Endothelial cell of umbilical vein (primary cell): Measurements from ENCODE around the gene SERPINC1. TPM values are rescaled to one million over a fixed set of nuclear protein-coding genes. Genes with fewer than 3 reads are reported as not detected.

Experiments
- BruUV-seq: library from RNA; stranded (reverse); fragments of 400-500 nt; replicated peaks from 2 replicates; lab custom pipeline; 2021; lab: Mats Ljungman, UMichigan
- CTCF ChIA-PET: fragments of 300-600, 350-600 bp; sonication (Branson Sonifier 250); formaldehyde crosslinking; loops from one replicate; lab custom pipeline; 2021; ENCODE audit warnings: antibody characterized with exemption, inconsistent platforms; lab: Charles Lee
- POLR2A ChIA-PET: fragments of 300-600, 350-600 bp; sonication (Branson Sonifier 250); formaldehyde crosslinking; loops from one replicate; lab custom pipeline; 2021; ENCODE audit warnings: antibody characterized with exemption, inconsistent platforms; lab: Charles Lee
- DNase-seq: peaks from one replicate; pipeline ENCODE4 v3.0.0-alpha.2; 2011; ENCODE audit warnings: low read depth, low spot score
- FAIRE-seq: peaks from 2 replicates; lab custom pipeline; 2011; peaks lifted over from hg19 to GRCh38; lab: Jason Lieb, UNC
- H2AFZ ChIP-seq: 2 replicates; pipeline ENCODE4 v1.6.0; 2012; ENCODE audit warnings: low read depth, low read length, control low read depth, inconsistent platforms
- H3K27ac ChIP-seq: 2 replicates; pipeline ENCODE4 v1.5.1; 2011; ENCODE audit warnings: low read depth, mild to moderate bottlenecking, control low read depth, low read length, moderate library complexity; ENCODE audit not compliant: insufficient read depth
- H3K27me3 ChIP-seq, 2 experiments: 2 replicates each; pipeline versions ENCODE4 v1.6.0 to v1.6.1; 2011; ENCODE audit warnings: low read length in 2 of 2, mixed read lengths in 1 of 2; ENCODE audit not compliant: control insufficient read depth in 2 of 2, insufficient read depth in 2 of 2
- H3K36me3 ChIP-seq, 2 experiments: 2 replicates in 1 of 2; 3 replicates in 1 of 2; pipeline ENCODE4 v1.5.1; 2011; ENCODE audit warnings: low read length in 2 of 2, mild to moderate bottlenecking in 1 of 2, moderate library complexity in 1 of 2; ENCODE audit not compliant: control insufficient read depth in 2 of 2, insufficient read depth in 2 of 2; ENCODE audit errors: extremely low read depth in 1 of 2
- H3K4me1 ChIP-seq: 3 replicates; pipeline ENCODE4 v1.5.1; 2011; ENCODE audit warnings: mild to moderate bottlenecking, low read length; ENCODE audit not compliant: control insufficient read depth, insufficient read depth; ENCODE audit errors: extremely low read depth
- H3K4me2 ChIP-seq: 2 replicates; pipeline ENCODE4 v1.6.1; 2011; ENCODE audit warnings: low read length, control low read depth, mixed read lengths; ENCODE audit not compliant: insufficient read depth
- H3K4me3 ChIP-seq, 3 experiments: fragments of 200-600 bp in 1 of 3; sonication (generic), shearing (Covaris generic) in 1 of 3; replicated peaks in 1 of 3; 2 replicates each; pipeline ENCODE4 v1.5.1; 2011 to 2016; ENCODE audit warnings: control low read depth in 3 of 3, low read length in 3 of 3, mild to moderate bottlenecking in 2 of 3, inconsistent platforms in 1 of 3, low read depth in 1 of 3, moderate library complexity in 1 of 3; ENCODE audit not compliant: insufficient read depth in 1 of 3
- H3K79me2 ChIP-seq: 2 replicates; pipeline ENCODE4 v1.6.0; 2012; ENCODE audit warnings: low read length, inconsistent platforms; ENCODE audit not compliant: control insufficient read depth, insufficient read depth
- H3K9ac ChIP-seq: replicated peaks from 2 replicates; pipeline ENCODE3; 2011; ENCODE audit warnings: low read length, control low read depth; ENCODE audit not compliant: insufficient read depth; ENCODE audit errors: extremely low read depth
- H3K9me1 ChIP-seq: replicated peaks from 3 replicates; pipeline ENCODE4 v1.6.0; 2011; ENCODE audit warnings: mild to moderate bottlenecking, low read length; ENCODE audit not compliant: control insufficient read depth, insufficient read depth; ENCODE audit errors: extremely low read depth
- H3K9me3 ChIP-seq: replicated peaks from 2 replicates; pipeline ENCODE4 v1.5.1; 2012; ENCODE audit warnings: low read length, inconsistent platforms; ENCODE audit not compliant: control insufficient read depth, insufficient read depth
- H4K20me1 ChIP-seq: replicated peaks from 2 replicates; pipeline ENCODE3; 2011; ENCODE audit warnings: mild to moderate bottlenecking, low read length; ENCODE audit not compliant: control insufficient read depth, insufficient read depth; ENCODE audit errors: extremely low read depth
- EZH2 ChIP-seq: IDR thresholded peaks from 2 replicates; pipeline ENCODE4 v1.6.1; 2012; ENCODE audit warnings: borderline replicate concordance, low read depth, mild to moderate bottlenecking, moderate library complexity, low read length, inconsistent platforms; ENCODE audit not compliant: severe bottlenecking
- FOS ChIP-seq: IDR thresholded peaks from 2 replicates; pipeline ENCODE4 v1.6.1; 2011; ENCODE audit warnings: mild to moderate bottlenecking, low read length, moderate library complexity, borderline replicate concordance; ENCODE audit not compliant: insufficient read depth
- GATA2 ChIP-seq: IDR thresholded peaks from 2 replicates; pipeline ENCODE4 v1.7.0; 2011; ENCODE audit warnings: low read depth, mild to moderate bottlenecking, moderate library complexity, mixed read lengths, low read length; ENCODE audit not compliant: insufficient read length, insufficient read depth
- JUN ChIP-seq: IDR thresholded peaks from 2 replicates; pipeline ENCODE4 v1.6.1; 2011; ENCODE audit warnings: borderline replicate concordance, low read depth; ENCODE audit not compliant: insufficient read length, insufficient read depth
- MAX ChIP-seq: IDR thresholded peaks from 2 replicates; pipeline ENCODE4 v1.6.1; 2011; ENCODE audit not compliant: insufficient read depth, insufficient read length
- MYC ChIP-seq: IDR thresholded peaks from one replicate; pipeline ENCODE4 v1.6.1; 2011; ENCODE audit warnings: mild to moderate bottlenecking, low read depth, low read length
- POLR2A ChIP-seq: IDR thresholded peaks from 2 replicates; pipeline ENCODE4 v1.6.1; 2012; ENCODE audit warnings: low read depth, mild to moderate bottlenecking, control low read depth, low read length
- POLR2AphosphoS5 ChIP-seq: IDR thresholded peaks from 2 replicates; pipeline ENCODE4 v1.6.1; 2012; ENCODE audit warnings: low read depth, mild to moderate bottlenecking, control low read depth, low read length, moderate library complexity; ENCODE audit not compliant: insufficient read depth
- dilution Hi-C: fragments of 300-500 bp; cut with MboI; formaldehyde crosslinking; loops from one replicate; pipeline ENCODE4 v1.15.0; 2019; ENCODE audit warnings: low sequenced_read_pairs; ENCODE audit not compliant: extremely low pct_ligation_motif_present
- intact Hi-C: fragments of 100-400 bp; cut with micrococcal nuclease; formaldehyde crosslinking; loops from one replicate; pipeline ENCODE4 v1.10.0; 2022
- polyA plus RNA-seq, 4 experiments: library from polyadenylated mRNA; depleted of rRNA in 3 of 4; stranded (reverse) in 3 of 4; unstranded in 1 of 4; fragments of >200 nt; gene quantifications; 2 replicates each; pipeline versions ENCODE4 v1.2.1 to v1.2.3, GENCODE V29; 2011 to 2012; ENCODE audit warnings: missing spikeins in 1 of 4
- total RNA-seq: library from RNA; stranded (reverse); gene quantifications from 2 replicates; pipeline ENCODE4 v1.2.3, GENCODE V29; 2021
- TF ChIP-seq, protein P1 (sequence below), 2 donors: IDR thresholded peaks; 1 replicate in 1 of 2; 2 replicates in 1 of 2; pipeline ENCODE4 v1.5.1; 2011; ENCODE audit warnings: low read length in 2 of 2, mild to moderate bottlenecking in 2 of 2, moderate library complexity in 2 of 2, control low read depth in 1 of 2, inconsistent platforms in 1 of 2, low read depth in 1 of 2; ENCODE audit not compliant: insufficient read depth in 1 of 2; ENCODE audit errors: extremely low read depth in 1 of 2

Gene SERPINC1
- total and polyA plus RNA-seq, 2 donors (not counting 3 experiments of a cell fraction or from before 2014, with no cell fraction given): 0.06 to 0.35 TPM

GRCh38 chr1:173871091-173871490 is 46.0 kb downstream of the SERPINC1 start:
- ChIA-PET POLR2A (interaction anchor here (0.6 to 1.6 kb wide), 2 partner anchors 43 to 151 kb away, joined by 4 read pairs; partner anchors contain the start of gene RC3H1), CTCF (interaction anchor here (1.5 kb wide), 1 partner anchor 24 kb away, joined by 3 read pairs; no protein-coding TSS in a partner anchor)
- peak; percentile 18 for FAIRE-seq
- Histone ChIP-seq H3K9ac (no peak overlapping the region), H3K36me3 (peaks cover 0 to 8% of the 10 kb centered on the region in 2 experiments), H3K9me1 (no peaks in the 10 kb centered on the region), H2AFZ (peak overlapping the region; percentile 64), H3K4me2 (peak overlapping the region; percentile 49), H3K27me3 (no peaks in the 10 kb centered on the region), H3K4me3 (peak overlapping the region in 1 of 3 experiments; percentile 20), H4K20me1 (peaks cover 3% of the 10 kb centered on the region), H3K79me2 (peaks cover 17% of the 10 kb centered on the region), H3K27ac (peak overlapping the region; percentile 57), H3K4me1 (peaks cover 30% of the 10 kb centered on the region), H3K9me3 (no peaks in the 10 kb centered on the region)
- dilution Hi-C loops (no loop called here), intact Hi-C loops (loop anchor here (2.0 kb wide), 2 partner anchors 44 to 440 kb away; no protein-coding TSS in a partner anchor)
- BruUV-seq: no TSS peak
- DNase-seq: peak; percentile 63
- no peak for TF ChIP-seq EZH2
- TF ChIP-seq POLR2AphosphoS5: no peak
- TF ChIP-seq MYC: no peak
- TF ChIP-seq, protein P1, sequence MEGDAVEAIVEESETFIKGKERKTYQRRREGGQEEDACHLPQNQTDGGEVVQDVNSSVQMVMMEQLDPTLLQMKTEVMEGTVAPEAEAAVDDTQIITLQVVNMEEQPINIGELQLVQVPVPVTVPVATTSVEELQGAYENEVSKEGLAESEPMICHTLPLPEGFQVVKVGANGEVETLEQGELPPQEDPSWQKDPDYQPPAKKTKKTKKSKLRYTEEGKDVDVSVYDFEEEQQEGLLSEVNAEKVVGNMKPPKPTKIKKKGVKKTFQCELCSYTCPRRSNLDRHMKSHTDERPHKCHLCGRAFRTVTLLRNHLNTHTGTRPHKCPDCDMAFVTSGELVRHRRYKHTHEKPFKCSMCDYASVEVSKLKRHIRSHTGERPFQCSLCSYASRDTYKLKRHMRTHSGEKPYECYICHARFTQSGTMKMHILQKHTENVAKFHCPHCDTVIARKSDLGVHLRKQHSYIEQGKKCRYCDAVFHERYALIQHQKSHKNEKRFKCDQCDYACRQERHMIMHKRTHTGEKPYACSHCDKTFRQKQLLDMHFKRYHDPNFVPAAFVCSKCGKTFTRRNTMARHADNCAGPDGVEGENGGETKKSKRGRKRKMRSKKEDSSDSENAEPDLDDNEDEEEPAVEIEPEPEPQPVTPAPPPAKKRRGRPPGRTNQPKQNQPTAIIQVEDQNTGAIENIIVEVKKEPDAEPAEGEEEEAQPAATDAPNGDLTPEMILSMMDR (IDR thresholded peaks at IDR 0.05; ENCODE audit: extremely low read depth in 1 of 2, insufficient read depth in 1 of 2, low read depth in 1 of 2, low read length in 2 of 2): no peak
- no peak for TF ChIP-seq GATA2
- no peak for TF ChIP-seq POLR2A
- no peak for TF ChIP-seq JUN
- no peak for TF ChIP-seq MAX
- no peak for TF ChIP-seq FOS
